HG03103 (cell line): ENCODE data around the gene MYBPC1.
"Not testable (repeated sequence)": the region's sequence is repeated elsewhere in the genome, so short reads cannot be mapped to it uniquely, and the experiment has no call there.

Experiments
- ATAC-seq: cut with Tn5 transposase; IDR thresholded peaks from one replicate; pipeline ENCODE4 v1.9.1; 2021; ENCODE audit warnings: low read depth; ENCODE audit not compliant: unreplicated experiment

MYBPC1 gene

DNA sequence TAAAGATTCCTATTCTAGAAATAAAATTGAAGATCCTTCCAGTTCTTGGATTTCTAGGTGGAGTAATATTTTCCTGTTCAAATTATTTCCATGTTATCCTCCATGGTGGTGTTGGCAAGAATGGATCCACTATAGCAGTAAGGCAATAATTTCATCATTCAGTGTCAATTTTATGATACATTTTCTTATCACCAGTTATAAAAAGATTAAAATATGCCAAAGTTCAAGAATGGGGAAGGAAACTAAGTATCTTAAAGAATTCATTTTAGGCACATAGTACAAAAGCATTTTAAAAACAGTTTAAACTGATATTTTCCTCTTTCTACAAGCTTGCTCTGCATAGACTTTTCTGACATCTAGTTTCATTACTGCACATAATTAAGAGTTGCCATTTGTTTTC is 125.3 kb downstream of the MYBPC1 start:
- ATAC-seq = no peak

DNA sequence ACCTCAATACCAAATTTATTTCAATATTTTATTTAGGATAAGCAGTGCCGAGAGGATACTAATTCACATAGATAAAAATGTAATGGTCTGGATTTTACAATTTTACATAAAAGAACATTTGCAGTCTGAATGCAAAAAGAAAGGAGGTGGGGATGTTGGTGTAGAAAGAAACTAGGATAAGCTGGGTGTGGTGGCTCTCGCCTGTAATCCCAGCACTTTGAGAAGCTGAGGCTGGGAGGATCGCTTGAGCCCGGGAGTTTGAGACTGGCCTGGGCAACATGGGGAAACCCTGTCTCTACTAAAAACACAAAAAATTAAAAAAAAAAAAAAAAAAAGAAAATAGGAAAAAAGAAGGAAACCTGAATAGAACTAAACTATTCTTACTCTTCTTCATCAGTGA is 127.6 kb downstream of the MYBPC1 start:
- no peak for ATAC-seq

DNA sequence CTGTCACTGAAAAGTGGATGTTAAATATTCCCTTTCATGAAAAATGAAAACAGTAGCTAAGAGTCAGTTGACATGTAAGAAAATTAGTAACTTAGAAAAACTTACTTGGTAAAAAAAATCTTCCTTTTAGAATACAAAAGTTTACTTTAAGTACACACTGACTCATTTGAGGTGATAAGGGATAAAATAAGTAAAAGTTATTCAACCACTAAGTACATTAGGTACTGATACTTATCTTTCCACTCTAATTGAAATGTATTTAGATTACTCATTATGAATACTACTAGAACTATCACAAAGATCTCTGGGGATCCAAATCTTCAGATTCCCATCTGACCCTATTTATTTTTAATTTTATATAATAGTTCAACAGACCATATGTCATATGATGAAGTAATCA is 132.3 kb downstream of the MYBPC1 start:
- no peak for ATAC-seq

DNA sequence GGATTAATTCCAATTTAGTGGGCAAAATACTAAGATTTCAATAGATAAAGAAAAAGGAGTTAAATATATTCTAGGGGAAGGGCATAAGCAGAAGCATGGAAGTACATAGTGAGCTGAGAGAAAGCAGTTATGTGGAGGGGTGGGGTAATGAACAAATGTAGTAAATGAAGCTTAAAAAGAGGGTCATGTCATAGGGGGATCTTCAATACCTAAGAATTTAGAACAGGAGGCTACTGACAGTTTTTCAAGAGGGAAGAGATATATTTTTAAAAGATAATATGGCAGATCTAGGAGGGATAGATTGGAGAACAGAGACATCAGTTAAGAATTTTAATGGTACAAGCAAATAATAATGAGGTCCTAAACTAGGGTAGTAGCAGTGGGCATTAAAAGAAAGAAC is 135.1 kb downstream of the MYBPC1 start:
- no peak for ATAC-seq

DNA sequence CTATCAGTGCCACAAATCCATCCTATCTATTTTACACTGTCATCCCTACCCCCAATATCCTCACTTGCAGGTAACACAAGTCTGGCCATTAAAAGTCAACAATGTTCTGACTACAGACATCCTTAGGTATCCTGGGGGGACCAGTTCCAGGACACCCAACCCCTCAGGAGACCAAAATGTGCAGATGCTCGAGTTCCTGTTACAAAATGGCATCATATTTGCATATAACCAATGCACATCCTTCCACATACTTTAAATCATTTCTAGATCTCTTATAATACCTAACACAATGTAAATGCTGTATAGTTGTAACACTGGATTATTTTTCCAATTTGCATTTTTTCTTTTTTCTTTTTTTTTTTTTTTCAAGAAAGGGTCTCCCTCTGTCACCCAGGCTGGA is 137.5 kb downstream of the MYBPC1 start:
- ATAC-seq = no peak

DNA sequence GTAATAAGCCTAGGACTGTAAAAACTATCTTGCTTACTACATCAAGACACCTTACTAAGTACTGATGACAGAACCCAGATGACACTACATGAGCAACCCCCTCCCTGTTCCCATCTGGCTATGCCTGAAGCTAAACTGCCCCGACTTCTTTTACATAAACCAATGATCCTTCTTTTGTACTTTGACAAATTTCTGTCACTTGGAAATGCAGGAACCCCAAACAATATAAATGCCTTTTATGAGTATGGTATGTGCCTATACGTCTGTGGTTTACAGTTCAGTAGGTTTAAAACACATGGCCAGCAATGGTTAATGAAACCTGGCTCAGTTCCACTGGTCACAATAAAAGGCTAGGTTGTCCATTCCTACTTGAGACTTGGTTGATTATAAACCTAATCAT is 138.4 kb downstream of the MYBPC1 start:
- no peak for ATAC-seq

DNA sequence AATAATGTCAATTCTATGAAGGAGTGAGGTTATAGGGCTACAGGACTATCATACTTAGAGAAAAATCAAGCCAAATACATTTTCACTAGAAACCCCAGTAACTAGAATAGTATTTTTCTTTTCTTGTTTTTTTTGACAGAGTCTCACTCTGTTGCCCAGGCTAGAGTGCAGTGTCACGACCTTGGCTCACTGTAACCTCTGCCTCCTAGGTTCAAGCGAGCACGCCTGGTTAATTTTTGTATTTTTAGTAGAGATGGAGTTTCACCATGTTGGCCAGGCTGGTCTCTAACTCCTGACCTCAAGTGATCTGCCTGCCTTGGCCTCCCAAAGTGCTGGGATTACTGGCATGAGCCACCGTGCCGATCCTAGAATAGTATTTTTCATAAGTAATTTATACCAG is 139.7 kb downstream of the MYBPC1 start:
- ATAC-seq = not testable (repeated sequence)
